BE2C (cell line): ENCODE measurements around the gene AIP.

Experiments used
- DNase-seq: peaks from one replicate; pipeline ENCODE4 v3.0.0-alpha.2; 2020
- H3K27me3 ChIP-seq: fragments of 250-450 bp; sonication (Bioruptor Pico); 2 replicates; pipeline ENCODE4 v1.5.1; 2020; ENCODE audit warnings: mild to moderate bottlenecking
- H3K36me3 ChIP-seq: fragments of 250-450 bp; sonication (Bioruptor Pico); 2 replicates; pipeline ENCODE4 v1.5.1; 2020; ENCODE audit warnings: mild to moderate bottlenecking
- H3K4me1 ChIP-seq: fragments of 250-450 bp; sonication (Bioruptor Pico); 2 replicates; pipeline ENCODE4 v1.5.1; 2020
- H3K4me3 ChIP-seq: 2 replicates; pipeline ENCODE4 v1.5.1; 2011; ENCODE audit warnings: low read depth, low read length
- H3K9me3 ChIP-seq: fragments of 250-450 bp; sonication (Bioruptor Pico); 2 replicates; pipeline ENCODE4 v1.5.1; 2020
- TF ChIP-seq, protein P1 (sequence below): IDR thresholded peaks from 2 replicates; pipeline ENCODE4 v1.5.1; 2012; ENCODE audit warnings: mild to moderate bottlenecking, low read depth, low read length

The AIP gene

DNA sequence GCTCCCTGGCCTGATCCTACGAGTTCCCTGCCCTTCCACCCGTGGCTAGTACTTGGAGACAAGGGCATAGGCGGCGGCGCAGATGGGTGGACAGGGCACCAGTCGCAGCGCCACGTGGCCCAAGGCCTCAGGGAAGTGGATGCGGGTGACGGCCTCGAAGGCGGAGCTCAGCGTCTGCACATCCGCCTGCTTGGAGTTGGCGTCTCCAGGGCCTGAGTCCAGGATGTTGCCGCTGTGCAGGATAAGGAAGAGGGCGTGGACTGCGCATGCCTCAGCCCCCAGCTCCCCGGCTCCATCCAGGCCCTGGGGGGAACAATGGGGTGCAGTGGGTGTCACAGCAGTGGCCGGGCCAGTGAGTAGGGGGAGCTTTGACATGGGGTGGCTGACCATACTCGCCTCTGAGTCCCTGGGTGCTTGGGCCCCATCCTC, 15.7 kb downstream of the AIP start:
- Histone ChIP-seq H3K4me3 (no peak overlapping the region), H3K9me3 (no peaks in the 10 kb centered on the region), H3K27me3 (no peaks in the 10 kb centered on the region), H3K36me3 (no peaks in the 10 kb centered on the region), H3K4me1 (no peaks in the 10 kb centered on the region)
- no peak for DNase-seq
- TF ChIP-seq, protein P1, sequence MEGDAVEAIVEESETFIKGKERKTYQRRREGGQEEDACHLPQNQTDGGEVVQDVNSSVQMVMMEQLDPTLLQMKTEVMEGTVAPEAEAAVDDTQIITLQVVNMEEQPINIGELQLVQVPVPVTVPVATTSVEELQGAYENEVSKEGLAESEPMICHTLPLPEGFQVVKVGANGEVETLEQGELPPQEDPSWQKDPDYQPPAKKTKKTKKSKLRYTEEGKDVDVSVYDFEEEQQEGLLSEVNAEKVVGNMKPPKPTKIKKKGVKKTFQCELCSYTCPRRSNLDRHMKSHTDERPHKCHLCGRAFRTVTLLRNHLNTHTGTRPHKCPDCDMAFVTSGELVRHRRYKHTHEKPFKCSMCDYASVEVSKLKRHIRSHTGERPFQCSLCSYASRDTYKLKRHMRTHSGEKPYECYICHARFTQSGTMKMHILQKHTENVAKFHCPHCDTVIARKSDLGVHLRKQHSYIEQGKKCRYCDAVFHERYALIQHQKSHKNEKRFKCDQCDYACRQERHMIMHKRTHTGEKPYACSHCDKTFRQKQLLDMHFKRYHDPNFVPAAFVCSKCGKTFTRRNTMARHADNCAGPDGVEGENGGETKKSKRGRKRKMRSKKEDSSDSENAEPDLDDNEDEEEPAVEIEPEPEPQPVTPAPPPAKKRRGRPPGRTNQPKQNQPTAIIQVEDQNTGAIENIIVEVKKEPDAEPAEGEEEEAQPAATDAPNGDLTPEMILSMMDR, result no peak

DNA sequence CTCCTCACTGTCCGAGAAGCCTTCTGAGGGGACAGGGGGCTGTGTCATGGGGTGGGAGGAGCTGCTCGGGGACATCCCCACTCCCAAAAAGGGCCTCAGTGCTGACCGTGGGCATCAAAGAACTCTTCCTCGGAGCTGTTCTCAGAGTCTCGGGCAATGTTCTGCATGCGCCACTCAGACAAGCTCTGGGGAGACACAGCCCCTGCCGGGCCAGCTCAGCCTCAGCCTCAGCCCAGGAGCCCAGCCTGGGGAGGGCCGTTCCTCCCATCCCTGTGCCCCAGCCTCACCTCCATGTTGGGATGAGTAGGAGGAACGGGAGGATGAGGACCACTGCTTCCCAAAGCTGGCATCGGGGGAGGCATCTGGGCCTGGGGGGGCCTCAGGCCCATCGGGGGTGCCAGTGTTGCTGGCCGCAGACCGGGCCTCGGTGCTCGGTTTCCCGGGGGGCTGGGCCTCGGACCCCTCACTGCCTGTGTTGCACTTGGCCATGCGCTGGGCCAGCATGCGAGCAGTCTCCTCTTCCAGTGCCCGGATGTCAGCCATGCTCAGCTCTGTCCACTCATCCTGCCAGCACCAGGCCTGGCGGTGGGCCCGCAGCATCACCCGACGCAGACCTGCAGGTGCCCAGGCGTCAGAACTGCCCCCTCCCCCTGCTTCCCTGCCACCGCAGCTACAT, 17.1 kb downstream of the AIP start:
- H3K27me3 ChIP-seq, result no peaks in the 10 kb centered on the region
- no peaks in the 10 kb centered on the region for H3K4me1 ChIP-seq
- no peak for DNase-seq
- TF ChIP-seq, protein P1, result no peak
- no peaks in the 10 kb centered on the region for H3K36me3 ChIP-seq
- no peaks in the 10 kb centered on the region for H3K9me3 ChIP-seq
- H3K4me3 ChIP-seq, result no peak overlapping the region

DNA sequence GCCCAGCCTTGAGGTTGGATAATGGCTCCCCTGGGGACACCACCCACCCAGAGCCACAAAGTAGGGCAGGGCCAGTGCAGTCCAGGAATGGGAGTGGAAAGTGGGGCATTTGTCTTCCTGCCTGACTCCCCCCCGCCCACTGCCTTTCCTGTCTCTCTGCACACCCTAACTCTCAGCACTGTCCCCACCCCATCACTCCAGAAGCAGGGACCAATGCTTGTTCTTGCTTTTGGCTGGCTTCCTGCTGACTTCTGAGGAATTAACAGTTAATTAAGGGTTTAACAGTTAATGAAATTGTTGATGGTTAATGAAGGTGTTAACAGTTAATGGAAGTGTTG, 17.6 kb downstream of the AIP start:
- TF ChIP-seq, protein P1, result no peak
- Histone ChIP-seq H3K36me3 (no peaks in the 10 kb centered on the region), H3K4me1 (peaks cover 2% of the 10 kb centered on the region; the same call in 1 of the 2 replicates), H3K27me3 (no peaks in the 10 kb centered on the region), H3K4me3 (no peak overlapping the region), H3K9me3 (no peaks in the 10 kb centered on the region)
- DNase-seq, result no peak

DNA sequence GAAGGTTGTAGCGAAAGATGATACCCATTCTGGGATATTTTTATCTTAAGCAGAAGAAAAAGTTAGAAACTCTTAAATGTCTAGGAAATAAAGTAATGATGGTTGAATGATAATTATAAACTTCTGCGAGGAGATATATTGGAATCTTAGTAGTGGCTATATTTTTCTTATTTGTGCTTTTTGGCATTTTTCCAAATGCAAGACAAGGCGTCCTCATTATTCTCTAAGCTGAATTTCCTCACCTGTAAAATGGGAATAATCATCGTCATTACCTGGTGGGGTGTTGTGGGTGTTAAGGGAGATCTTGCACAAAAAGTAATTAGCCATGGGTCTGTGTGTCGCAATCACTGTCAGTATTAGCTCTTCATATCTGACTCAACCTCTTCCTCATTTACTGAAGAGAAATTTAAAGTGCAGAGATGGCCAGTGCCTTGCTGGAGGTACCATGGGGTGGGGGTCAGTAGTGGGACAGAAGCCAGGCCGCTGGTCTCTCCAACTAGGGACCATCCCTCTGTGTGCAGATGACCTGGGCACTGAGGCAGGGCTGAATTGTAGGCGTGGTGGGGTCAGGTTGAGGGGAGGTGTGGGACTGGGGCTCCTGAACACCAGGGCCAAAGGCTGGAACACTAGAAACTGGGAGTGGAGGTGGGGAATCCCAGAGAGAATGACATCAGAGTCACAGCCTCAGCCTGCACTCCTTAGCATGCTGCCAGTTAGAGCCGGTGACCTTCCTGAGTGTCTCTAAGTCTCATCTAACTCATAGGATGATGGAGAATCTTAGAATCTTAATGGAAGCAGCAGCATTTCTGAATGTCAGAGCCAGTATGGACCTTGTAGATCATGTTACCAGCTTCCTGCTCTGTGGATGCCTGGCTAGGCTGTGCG, 18.2 kb downstream of the AIP start:
- no peaks in the 10 kb centered on the region for H3K36me3 ChIP-seq
- H3K27me3 ChIP-seq, result no peaks in the 10 kb centered on the region
- H3K4me3 ChIP-seq, result no peak overlapping the region
- no peak for DNase-seq
- peaks cover 6% of the 10 kb centered on the region; the same call in 1 of the 2 replicates for H3K4me1 ChIP-seq
- H3K9me3 ChIP-seq, result no peaks in the 10 kb centered on the region
- TF ChIP-seq, protein P1, result no peak

DNA sequence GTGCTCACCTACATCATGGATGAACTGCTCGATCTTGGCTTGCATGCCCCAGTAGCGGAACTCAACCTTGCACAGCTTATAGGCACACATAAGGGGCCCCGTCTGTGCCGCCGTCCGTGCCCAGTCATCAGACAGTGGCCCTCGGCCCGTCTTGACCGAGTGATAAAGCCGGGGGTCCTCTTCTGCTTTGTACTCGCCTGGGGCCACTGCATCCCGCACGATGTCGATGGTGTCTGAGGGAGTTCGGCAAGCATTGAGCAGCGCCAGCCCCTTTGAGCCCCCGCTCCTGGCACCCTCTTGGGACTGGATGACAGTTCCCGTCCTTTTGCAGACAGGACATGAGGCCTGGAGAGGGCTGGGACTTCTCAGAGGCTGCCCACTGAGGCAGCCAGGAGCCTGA, 19.0 kb downstream of the AIP start:
- no peak overlapping the region for H3K4me3 ChIP-seq
- peaks cover 6% of the 10 kb centered on the region; the same call in 1 of the 2 replicates for H3K4me1 ChIP-seq
- DNase-seq, result no peak
- TF ChIP-seq, protein P1, result no peak
- H3K9me3 ChIP-seq, result no peaks in the 10 kb centered on the region
- H3K27me3 ChIP-seq, result no peaks in the 10 kb centered on the region
- H3K36me3 ChIP-seq, result no peaks in the 10 kb centered on the region
